ENCODE measurements around the gene UGT1A4. TPM values are rescaled to one million over a fixed set of nuclear protein-coding genes. Genes with fewer than 3 reads are reported as not detected.
A peak's percentile ranks its signal among the peaks of the same experiment; 100 is the strongest.

Gene UGT1A4
- total RNA-seq, 1 donor from 2014 or later = not detected

DNA sequence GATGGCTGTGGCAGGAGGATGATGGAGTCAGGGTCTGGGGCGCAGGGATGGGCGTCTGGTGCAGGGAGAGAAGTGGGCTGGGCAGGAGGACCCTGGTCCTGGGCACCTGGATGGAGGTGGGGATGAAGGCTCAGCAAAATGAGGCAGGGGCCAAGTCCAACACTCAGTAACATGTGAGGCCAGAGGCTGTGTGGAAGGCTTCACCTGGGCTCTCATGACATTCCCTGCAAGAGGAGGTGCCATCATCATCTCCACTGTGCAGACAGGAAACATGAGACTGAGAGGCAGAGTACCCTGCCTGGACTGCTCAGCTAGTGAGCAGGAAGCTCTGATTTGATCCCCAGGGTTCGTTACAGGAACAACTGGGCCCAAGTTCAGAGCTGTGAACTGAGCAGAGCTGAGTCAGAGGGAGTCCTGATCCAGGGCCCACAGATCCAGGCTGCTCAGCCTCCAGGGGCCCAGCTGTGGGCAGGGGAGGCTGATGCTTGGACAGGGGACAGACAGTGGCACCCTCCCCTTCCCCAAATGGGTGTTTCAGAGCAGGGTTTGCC lies 98.9 kb downstream of the UGT1A4 start:
- peaks cover 18% of the 10 kb centered on the region for H3K4me1 Mint-ChIP-seq
- TF ChIP-seq, protein P1, sequence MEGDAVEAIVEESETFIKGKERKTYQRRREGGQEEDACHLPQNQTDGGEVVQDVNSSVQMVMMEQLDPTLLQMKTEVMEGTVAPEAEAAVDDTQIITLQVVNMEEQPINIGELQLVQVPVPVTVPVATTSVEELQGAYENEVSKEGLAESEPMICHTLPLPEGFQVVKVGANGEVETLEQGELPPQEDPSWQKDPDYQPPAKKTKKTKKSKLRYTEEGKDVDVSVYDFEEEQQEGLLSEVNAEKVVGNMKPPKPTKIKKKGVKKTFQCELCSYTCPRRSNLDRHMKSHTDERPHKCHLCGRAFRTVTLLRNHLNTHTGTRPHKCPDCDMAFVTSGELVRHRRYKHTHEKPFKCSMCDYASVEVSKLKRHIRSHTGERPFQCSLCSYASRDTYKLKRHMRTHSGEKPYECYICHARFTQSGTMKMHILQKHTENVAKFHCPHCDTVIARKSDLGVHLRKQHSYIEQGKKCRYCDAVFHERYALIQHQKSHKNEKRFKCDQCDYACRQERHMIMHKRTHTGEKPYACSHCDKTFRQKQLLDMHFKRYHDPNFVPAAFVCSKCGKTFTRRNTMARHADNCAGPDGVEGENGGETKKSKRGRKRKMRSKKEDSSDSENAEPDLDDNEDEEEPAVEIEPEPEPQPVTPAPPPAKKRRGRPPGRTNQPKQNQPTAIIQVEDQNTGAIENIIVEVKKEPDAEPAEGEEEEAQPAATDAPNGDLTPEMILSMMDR (IDR thresholded peaks at IDR 0.05; ENCODE audit: unreplicated experiment) = no peak
- H3K4me3 Mint-ChIP-seq = no peak overlapping the region
- peaks cover 15% of the 10 kb centered on the region for H3K9me3 Mint-ChIP-seq
- H3K27ac Mint-ChIP-seq = peak overlapping the region; percentile 57
- H3K27me3 Mint-ChIP-seq (ENCODE audit: low read depth) = peaks cover 9% of the 10 kb centered on the region
- DNase-seq (ENCODE audit: low spot score in 2 of 2, unreplicated experiment in 2 of 2) = peak in 1 of 2 experiments; percentile 6
- peaks cover 3% of the 10 kb centered on the region for H3K36me3 Mint-ChIP-seq

DNA sequence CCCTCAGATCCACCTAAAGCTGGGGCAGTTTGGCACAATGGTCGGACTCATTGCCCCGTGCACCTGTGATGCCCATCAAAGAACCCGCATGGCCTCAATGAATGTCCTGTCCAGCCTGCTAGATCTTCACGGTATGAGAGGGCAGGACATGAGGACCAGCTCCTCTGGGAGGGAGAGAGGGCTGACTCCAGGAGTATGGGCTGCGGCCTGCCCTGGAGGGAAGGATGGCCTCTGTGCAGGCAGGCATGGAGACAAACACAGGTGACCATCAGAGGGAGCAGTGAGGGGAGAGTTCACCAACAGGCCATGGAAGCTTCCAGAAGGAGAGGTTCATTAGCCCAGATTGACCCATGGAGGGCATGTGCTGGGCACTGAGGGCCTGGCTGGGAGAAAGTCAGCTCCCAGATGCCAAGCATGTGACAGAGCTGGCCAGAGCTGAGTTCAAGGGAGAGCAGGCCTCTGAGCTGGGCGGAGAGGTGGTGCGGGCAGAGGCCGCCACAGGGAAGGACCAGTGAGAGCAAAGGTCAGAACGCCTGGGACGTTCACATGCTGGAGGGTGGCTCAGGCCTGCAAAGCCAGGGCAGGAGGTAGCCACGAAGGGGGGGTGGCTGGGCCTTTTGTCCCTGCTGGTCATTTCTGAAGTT lies 99.6 kb downstream of the UGT1A4 start:
- Mint-ChIP-seq H3K27ac (no peak overlapping the region), H3K36me3 (peaks cover 3% of the 10 kb centered on the region), H3K4me1 (peaks cover 18% of the 10 kb centered on the region), H3K27me3 (ENCODE audit: low read depth) (peaks cover 7% of the 10 kb centered on the region), H3K9me3 (peaks cover 15% of the 10 kb centered on the region), H3K4me3 (no peak overlapping the region)
- TF ChIP-seq, protein P1 (IDR thresholded peaks at IDR 0.05; ENCODE audit: unreplicated experiment) = no peak
- peak in 1 of 2 experiments; percentile 24 for DNase-seq (ENCODE audit: low spot score in 2 of 2, unreplicated experiment in 2 of 2)

DNA sequence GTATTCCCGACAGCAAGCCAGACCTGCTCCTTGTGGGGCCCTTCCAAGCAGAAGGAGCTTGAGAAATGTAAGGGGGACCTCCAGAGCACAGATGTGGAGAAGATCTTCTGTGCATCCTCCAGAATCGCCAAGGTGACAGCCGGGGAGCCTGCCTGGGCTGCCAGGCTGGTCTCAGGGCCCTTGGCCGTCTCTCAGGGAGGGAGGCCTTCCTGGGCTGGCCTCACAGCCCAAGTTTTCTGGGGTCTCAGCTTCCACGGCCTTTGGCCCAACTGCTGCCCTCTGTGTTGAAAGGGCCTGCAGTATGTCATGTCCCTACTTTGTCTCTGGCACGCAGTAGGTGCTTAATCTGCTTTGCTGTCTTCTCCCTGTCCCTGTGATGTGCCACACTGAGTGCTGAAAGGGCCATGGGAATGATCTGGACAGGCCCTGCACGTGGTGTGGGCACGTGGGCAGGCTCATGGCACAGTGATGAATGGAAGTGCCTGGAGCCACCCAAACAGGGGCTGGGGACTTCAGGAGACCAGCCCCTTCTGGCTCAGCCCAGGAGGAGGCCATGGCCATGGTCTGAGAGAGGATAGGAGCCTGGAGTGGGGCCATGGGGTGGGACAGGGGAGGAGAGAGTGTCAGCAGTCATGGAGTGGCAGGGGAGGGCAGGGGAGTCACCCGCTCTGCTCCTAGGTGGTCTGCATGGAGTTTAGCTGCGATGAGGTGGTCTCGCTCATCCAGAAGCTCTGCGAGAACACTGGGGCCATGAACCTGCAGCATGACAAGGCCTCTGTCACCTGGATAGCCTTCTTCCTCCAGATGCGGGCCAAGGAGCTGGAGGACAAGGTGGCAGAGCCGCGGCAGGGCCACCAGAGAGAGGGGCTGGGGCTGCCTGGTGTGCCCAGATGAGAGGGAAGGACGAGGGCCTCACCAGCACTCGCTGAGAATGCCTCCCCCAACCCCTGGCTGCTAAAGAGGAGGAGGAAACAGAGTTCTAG lies 100.4 kb downstream of the UGT1A4 start:
- H3K27ac Mint-ChIP-seq = no peak overlapping the region
- DNase-seq (ENCODE audit: low spot score in 2 of 2, unreplicated experiment in 2 of 2) = peak in 1 of 2 experiments; percentile 21
- TF ChIP-seq, protein P1 (IDR thresholded peaks at IDR 0.05; ENCODE audit: unreplicated experiment) = no peak
- H3K4me1 Mint-ChIP-seq = peaks cover 18% of the 10 kb centered on the region
- H3K27me3 Mint-ChIP-seq (ENCODE audit: low read depth) = peaks cover 7% of the 10 kb centered on the region
- no peak overlapping the region for H3K4me3 Mint-ChIP-seq
- peaks cover 3% of the 10 kb centered on the region for H3K36me3 Mint-ChIP-seq
- peaks cover 15% of the 10 kb centered on the region for H3K9me3 Mint-ChIP-seq

DNA sequence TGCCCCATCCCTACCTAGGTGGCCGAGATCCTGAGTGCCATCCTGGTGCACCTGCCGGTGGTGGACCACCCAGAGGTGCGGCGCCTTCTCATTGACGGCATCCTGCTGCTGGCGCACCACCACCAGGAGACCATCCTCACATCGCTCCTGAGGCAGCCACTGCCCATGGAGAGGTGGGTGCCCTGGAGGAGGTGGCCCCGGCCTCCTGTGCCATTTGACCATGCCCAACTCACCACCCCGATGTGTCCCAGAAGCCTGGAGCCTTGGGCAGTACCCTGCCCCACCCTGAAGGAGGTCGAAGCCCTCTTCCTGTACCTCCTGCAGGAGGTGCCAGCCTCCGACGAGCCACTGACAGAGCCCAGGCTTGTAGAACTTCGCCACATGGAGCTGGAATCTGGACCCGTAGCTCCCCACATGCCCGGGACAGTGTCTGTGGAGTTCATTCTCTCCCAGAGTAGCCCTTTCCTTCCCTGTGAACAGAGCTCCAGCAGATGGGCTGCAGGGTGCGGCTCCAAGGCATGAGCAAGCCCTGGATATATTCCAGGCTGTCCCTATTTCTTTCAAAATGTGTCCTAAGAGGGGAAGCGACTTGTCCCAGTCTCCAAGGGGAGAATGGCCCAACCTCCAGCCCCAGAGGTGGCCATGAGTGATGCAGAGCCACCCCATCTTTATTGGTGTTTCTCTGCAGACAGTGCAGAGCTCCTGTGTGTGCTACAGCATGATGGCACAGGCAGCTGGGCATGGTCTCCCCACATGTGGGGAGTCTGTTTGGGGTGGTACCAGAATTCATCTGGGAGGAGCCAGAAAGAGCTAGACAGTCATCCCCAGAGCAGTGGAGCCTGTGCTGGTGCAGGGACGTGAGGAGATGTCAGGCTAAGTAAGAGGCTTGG lies 101.6 kb downstream of the UGT1A4 start:
- Mint-ChIP-seq H3K27ac (no peak overlapping the region), H3K27me3 (ENCODE audit: low read depth) (peaks cover 7% of the 10 kb centered on the region), H3K4me3 (no peak overlapping the region), H3K36me3 (peaks cover 3% of the 10 kb centered on the region), H3K9me3 (peaks cover 14% of the 10 kb centered on the region), H3K4me1 (peaks cover 18% of the 10 kb centered on the region)
- TF ChIP-seq, protein P1 (IDR thresholded peaks at IDR 0.05; ENCODE audit: unreplicated experiment) = no peak
- DNase-seq (ENCODE audit: low spot score in 2 of 2, unreplicated experiment in 2 of 2) = peak in 1 of 2 experiments; percentile 29

DNA sequence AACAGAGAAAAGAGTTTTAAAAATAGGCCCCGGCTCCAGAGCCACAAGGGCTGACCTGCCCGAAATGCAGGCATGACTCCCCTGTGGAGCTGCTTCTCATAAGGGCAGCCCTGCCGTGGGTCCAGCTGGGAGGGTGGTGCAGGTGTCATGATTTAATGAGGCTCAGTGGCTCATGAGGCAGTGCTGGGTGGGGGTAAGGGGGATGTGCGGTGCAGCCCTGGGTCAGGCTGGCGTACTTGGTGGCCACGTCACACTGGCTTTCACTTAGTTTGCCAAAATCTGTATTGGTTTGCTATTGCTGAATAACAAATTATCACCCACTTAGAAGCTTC lies 102.2 kb downstream of the UGT1A4 start:
- peaks cover 18% of the 10 kb centered on the region for H3K4me1 Mint-ChIP-seq
- TF ChIP-seq, protein P1 (IDR thresholded peaks at IDR 0.05; ENCODE audit: unreplicated experiment) = no peak
- peak in 1 of 2 experiments; percentile 16 for DNase-seq (ENCODE audit: low spot score in 2 of 2, unreplicated experiment in 2 of 2)
- H3K27ac Mint-ChIP-seq = no peak overlapping the region
- no peak overlapping the region for H3K4me3 Mint-ChIP-seq
- H3K9me3 Mint-ChIP-seq = peaks cover 8% of the 10 kb centered on the region
- H3K36me3 Mint-ChIP-seq = no peaks in the 10 kb centered on the region
- peaks cover 7% of the 10 kb centered on the region for H3K27me3 Mint-ChIP-seq (ENCODE audit: low read depth)

Measured in mesothelial cell of epicardium (in vitro differentiated cells).